Keratinocyte (primary cell): ENCODE measurements around the gene EXD2. TPM values are rescaled to one million over a fixed set of nuclear protein-coding genes. Genes with fewer than 3 reads are reported as not detected.

ENCODE experiments used
- DNase-seq: peaks from one replicate; pipeline ENCODE4 v3.0.0-alpha.2; 2011; ENCODE audit warnings: low read depth, missing footprints, low spot score
- FAIRE-seq: peaks from 2 replicates; lab custom pipeline; 2011; peaks lifted over from hg19 to GRCh38; lab: Jason Lieb, UNC
- H2AFZ ChIP-seq: 2 replicates; pipeline ENCODE4 v1.6.0; 2012; ENCODE audit warnings: low read length, control low read depth, inconsistent platforms; ENCODE audit not compliant: control insufficient read depth
- H3K27ac ChIP-seq: 2 replicates; pipeline ENCODE4 v1.5.1; 2011; ENCODE audit warnings: low read length; ENCODE audit not compliant: control insufficient read depth, insufficient read depth
- H3K27me3 ChIP-seq: 3 replicates; pipeline ENCODE4 v1.6.0; 2011; ENCODE audit warnings: low read length; ENCODE audit not compliant: control insufficient read depth, insufficient read depth; ENCODE audit errors: extremely low read depth
- H3K36me3 ChIP-seq, 2 experiments: 2 replicates in 1 of 2; 3 replicates in 1 of 2; pipeline ENCODE4 v1.5.1; 2011; ENCODE audit warnings: low read length in 2 of 2, mild to moderate bottlenecking in 1 of 2; ENCODE audit not compliant: control insufficient read depth in 2 of 2, insufficient read depth in 2 of 2; ENCODE audit errors: extremely low read depth in 1 of 2
- H3K4me1 ChIP-seq: 3 replicates; pipeline ENCODE4 v1.5.1; 2011; ENCODE audit warnings: low read length; ENCODE audit not compliant: control insufficient read depth, insufficient read depth; ENCODE audit errors: extremely low read depth
- H3K4me2 ChIP-seq: 3 replicates; pipeline ENCODE4 v1.6.0; 2011; ENCODE audit warnings: low read depth, low read length; ENCODE audit not compliant: control insufficient read depth, insufficient read depth; ENCODE audit errors: extremely low read depth
- H3K4me3 ChIP-seq, 3 experiments: fragments of 200-600 bp in 1 of 3; sonication (generic) in 1 of 3; 2 replicates in 2 of 3; 3 replicates in 1 of 3; pipeline ENCODE4 v1.5.1; 2011 to 2016; ENCODE audit warnings: low read length in 3 of 3, mild to moderate bottlenecking in 3 of 3, control low read depth in 2 of 3, inconsistent platforms in 1 of 3, low read depth in 1 of 3, mixed read lengths in 1 of 3, mixed run types in 1 of 3, moderate library complexity in 1 of 3; ENCODE audit not compliant: control insufficient read depth in 2 of 3, insufficient read depth in 2 of 3; ENCODE audit errors: extremely low read depth in 1 of 3
- H3K79me2 ChIP-seq: 2 replicates; pipeline ENCODE4 v1.6.0; 2012; ENCODE audit warnings: low read length; ENCODE audit not compliant: control insufficient read depth, insufficient read depth
- H3K9ac ChIP-seq: 3 replicates; pipeline ENCODE4 v1.6.0; 2011; ENCODE audit warnings: low read length; ENCODE audit not compliant: control insufficient read depth, insufficient read depth; ENCODE audit errors: extremely low read depth
- H3K9me1 ChIP-seq: 3 replicates; pipeline ENCODE4 v1.6.0; 2011; ENCODE audit warnings: low read length; ENCODE audit not compliant: control insufficient read depth, insufficient read depth; ENCODE audit errors: extremely low read depth
- H3K9me3 ChIP-seq: 2 replicates; pipeline ENCODE4 v1.5.1; 2012; ENCODE audit warnings: low read depth, low read length; ENCODE audit not compliant: control insufficient read depth
- H4K20me1 ChIP-seq: 3 replicates; pipeline ENCODE4 v1.6.0; 2011; ENCODE audit warnings: low read length; ENCODE audit not compliant: control insufficient read depth, insufficient read depth; ENCODE audit errors: extremely low read depth
- CTCF ChIP-seq, 3 experiments: IDR thresholded peaks in 1 of 3; conservative IDR thresholded peaks in 1 of 3; optimal IDR thresholded peaks in 1 of 3; 2 replicates in 2 of 3; 3 replicates in 1 of 3; pipeline versions ENCODE3 to v1.5.1; 2011; ENCODE audit warnings: low read length in 3 of 3, mild to moderate bottlenecking in 3 of 3, moderate library complexity in 2 of 3, control low read depth in 1 of 3, inconsistent platforms in 1 of 3; ENCODE audit not compliant: insufficient read depth in 2 of 3; ENCODE audit errors: extremely low read depth in 1 of 3
- EZH2 ChIP-seq: IDR thresholded peaks from one replicate; pipeline ENCODE4 v1.6.1; 2012; ENCODE audit warnings: inconsistent platforms, mild to moderate bottlenecking, low read length, moderate library complexity
- dilution Hi-C: fragments of 300-500 bp; cut with MboI; formaldehyde crosslinking; loops from one replicate; pipeline ENCODE4 v1.7.0; 2020; ENCODE audit warnings: low sequenced_read_pairs; ENCODE audit not compliant: extremely low pct_ligation_motif_present
- polyA plus RNA-seq, 5 experiments: library from polyadenylated mRNA; depleted of rRNA in 3 of 5; stranded (reverse) in 3 of 5; stranded (forward) in 1 of 5; unstranded in 1 of 5; fragments of >200 nt; gene quantifications; 1 replicate in 1 of 5; 2 replicates in 3 of 5; 3 replicates in 1 of 5; pipeline versions ENCODE4 v1.2.1 to v1.2.3, GENCODE V29; 2011 to 2012; ENCODE audit warnings: missing spikeins in 2 of 5, low read depth in 1 of 5, low replicate concordance in 1 of 5

EXD2 gene
- polyA plus RNA-seq, 1 donor (not counting 4 experiments of a cell fraction or from before 2014, with no cell fraction given), result 22.7 TPM

GRCh38 chr14:69252851-69253250 lies 61.6 kb downstream of the EXD2 start:
- no peak overlapping the region for H2AFZ ChIP-seq

GRCh38 chr14:69259168-69259526 lies 67.8 kb downstream of the EXD2 start:
- H3K4me3 ChIP-seq, result no peak overlapping the region
- H3K9me3 ChIP-seq, result no peaks in the 10 kb centered on the region
- H3K27me3 ChIP-seq, result peaks cover 81% of the 10 kb centered on the region
- H3K27ac ChIP-seq, result no peak overlapping the region
- H4K20me1 ChIP-seq, result no peaks in the 10 kb centered on the region
- H3K36me3 ChIP-seq, result no peaks in the 10 kb centered on the region
- no peak overlapping the region for H3K4me2 ChIP-seq
- TF ChIP-seq EZH2, result no peak
- no peak overlapping the region for H2AFZ ChIP-seq
- FAIRE-seq, result no peak
- dilution Hi-C loops, result no loop called here
- H3K9ac ChIP-seq, result no peak overlapping the region
- DNase-seq, result no peak
- peaks cover 3% of the 10 kb centered on the region for H3K4me1 ChIP-seq
- H3K9me1 ChIP-seq, result no peaks in the 10 kb centered on the region
- H3K79me2 ChIP-seq, result no peaks in the 10 kb centered on the region

More at GRCh38 chr14:69252851-69253250, 61.6 kb downstream of the EXD2 start:
- no peak overlapping the region for H3K27ac ChIP-seq
- H3K36me3 ChIP-seq, result no peaks in the 10 kb centered on the region
- H3K79me2 ChIP-seq, result no peaks in the 10 kb centered on the region
- no peak overlapping the region for H3K9ac ChIP-seq
- FAIRE-seq (no peak), DNase-seq (no peak)
- H3K4me3 ChIP-seq, result no peak overlapping the region
- H4K20me1 ChIP-seq, result no peaks in the 10 kb centered on the region
- peaks cover 31% of the 10 kb centered on the region for H3K27me3 ChIP-seq
- no peaks in the 10 kb centered on the region for H3K9me3 ChIP-seq
- TF ChIP-seq CTCF (optimal IDR thresholded peaks at IDR 0.05 in 1 of 3, IDR thresholded peaks at IDR 0.05 in 1 of 3, conservative IDR thresholded peaks at IDR 0.05 in 1 of 3; ENCODE audit: extremely low read depth in 1 of 3, insufficient read depth in 2 of 3, low read length in 3 of 3), result no peak
- no peak for TF ChIP-seq EZH2
- H3K4me1 ChIP-seq, result no peaks in the 10 kb centered on the region
- no peaks in the 10 kb centered on the region for H3K9me1 ChIP-seq
- no peak overlapping the region for H3K4me2 ChIP-seq
- dilution Hi-C loops, result no loop called here

GRCh38 chr14:69259527-69260189 lies 68.4 kb downstream of the EXD2 start, which contains the start of gene GALNT16:
GALNT16 (plus strand) TSS chr14:69260158; CDS start chr14:69260291, 133 bp downstream.
- TF ChIP-seq EZH2, result peak; percentile 88
- TF ChIP-seq CTCF (optimal IDR thresholded peaks at IDR 0.05 in 1 of 3, IDR thresholded peaks at IDR 0.05 in 1 of 3, conservative IDR thresholded peaks at IDR 0.05 in 1 of 3; ENCODE audit: extremely low read depth in 1 of 3, insufficient read depth in 2 of 3, low read length in 3 of 3), result no peak
- H3K4me3 ChIP-seq, result peak within 1 kb of the TSS; percentile 10 to 46 (median 46)
- H3K79me2 ChIP-seq, result no peaks in the 10 kb centered on the region
- dilution Hi-C loops, result no loop called here
- H3K27ac ChIP-seq, result no peak within 1 kb of the TSS
- H3K4me2 ChIP-seq, result peak within 1 kb of the TSS; percentile 69
- H3K9me3 ChIP-seq, result no peaks in the 10 kb centered on the region
- H3K9me1 ChIP-seq, result no peaks in the 10 kb centered on the region
- no peaks in the 10 kb centered on the region for H3K36me3 ChIP-seq
- H3K9ac ChIP-seq, result no peak within 1 kb of the TSS
- peaks cover 81% of the 10 kb centered on the region for H3K27me3 ChIP-seq
- H2AFZ ChIP-seq, result no peak within 1 kb of the TSS
- DNase-seq, result no peak
- FAIRE-seq, result no peak
- peaks cover 3% of the 10 kb centered on the region for H3K4me1 ChIP-seq
- H4K20me1 ChIP-seq, result no peaks in the 10 kb centered on the region
